DOHH2 (cell line): ENCODE measurements around the gene DPP6.

Source experiments
- H3F3A ChIP-seq: fragments of 200-600 bp; sonication (generic), shearing (Covaris generic); 2 replicates; pipeline ENCODE4 v1.6.0; 2016; ENCODE audit warnings: antibody characterized with exemption, mild to moderate bottlenecking; ENCODE audit not compliant: control insufficient read depth, insufficient read depth
- H3K27ac ChIP-seq: fragments of 200-600 bp; sonication (generic); 2 replicates; pipeline ENCODE4 v1.5.1; 2014; ENCODE audit warnings: low read depth, mild to moderate bottlenecking, low read length, moderate library complexity
- H3K27me3 ChIP-seq: fragments of 200-600 bp; sonication (generic); 2 replicates; pipeline ENCODE4 v1.6.1; 2014; ENCODE audit warnings: mild to moderate bottlenecking, low read length, mixed read lengths; ENCODE audit not compliant: control insufficient read depth
- H3K36me3 ChIP-seq: fragments of 200-600 bp; sonication (generic); 2 replicates; pipeline ENCODE4 v1.6.1; 2014; ENCODE audit warnings: mild to moderate bottlenecking, low read length, moderate library complexity, mixed read lengths; ENCODE audit not compliant: control insufficient read depth
- H3K4me1 ChIP-seq: fragments of 200-600 bp; sonication (generic); 2 replicates; pipeline ENCODE4 v1.6.1; 2014; ENCODE audit warnings: mild to moderate bottlenecking, low read length, mixed read lengths; ENCODE audit not compliant: control insufficient read depth
- H3K4me2 ChIP-seq: fragments of 200-600 bp; sonication (generic); 2 replicates; pipeline ENCODE4 v1.6.0; 2014; ENCODE audit warnings: mild to moderate bottlenecking, low read length, moderate library complexity
- H3K4me3 ChIP-seq: fragments of 200-600 bp; sonication (generic); 2 replicates; pipeline ENCODE4 v1.5.1; 2014; ENCODE audit warnings: mild to moderate bottlenecking, low read length, mixed read lengths
- H3K79me2 ChIP-seq: fragments of 200-600 bp; sonication (generic); 2 replicates; pipeline ENCODE4 v1.6.1; 2014; ENCODE audit warnings: mild to moderate bottlenecking, low read length, mixed read lengths; ENCODE audit not compliant: control insufficient read depth
- H3K9me2 ChIP-seq: fragments of 200-600 bp; sonication (generic); replicated peaks from 2 replicates; pipeline ENCODE4 v1.6.1; 2014; ENCODE audit warnings: mild to moderate bottlenecking, low read length, mixed read lengths; ENCODE audit not compliant: control insufficient read depth
- H3K9me3 ChIP-seq: fragments of 200-600 bp; sonication (generic); 2 replicates; pipeline ENCODE4 v1.6.1; 2014; ENCODE audit warnings: antibody characterized with exemption, low read length, mixed read lengths; ENCODE audit not compliant: control insufficient read depth, insufficient read depth
- H4K20me1 ChIP-seq: fragments of 200-600 bp; sonication (generic); 2 replicates; pipeline ENCODE4 v1.6.0; 2014; ENCODE audit warnings: low read depth, mild to moderate bottlenecking, antibody characterized with exemption, low read length, moderate library complexity; ENCODE audit not compliant: control insufficient read depth, insufficient read depth
- CTCF ChIP-seq: fragments of 200-600 bp; sonication (generic); IDR thresholded peaks from one replicate; pipeline ENCODE4 v1.5.1; 2014; ENCODE audit warnings: antibody characterized with exemption, mild to moderate bottlenecking, low read depth, low read length; ENCODE audit not compliant: poor library complexity, severe bottlenecking
- EZH2phosphoT487 ChIP-seq: fragments of 200-600 bp; sonication (generic); IDR thresholded peaks from 2 replicates; pipeline ENCODE4 v1.6.1; 2017; ENCODE audit warnings: borderline replicate concordance, mild to moderate bottlenecking, antibody characterized with exemption, low read length, moderate library complexity, mixed read lengths

The DPP6 gene

GRCh38 chr7:154777489-154777888 is 725.3 kb downstream of the DPP6 start:
- no peak overlapping the region for H3K27ac ChIP-seq
- no peaks in the 10 kb centered on the region for H3K27me3 ChIP-seq
- H3K36me3 ChIP-seq = no peaks in the 10 kb centered on the region
- peaks cover 5% of the 10 kb centered on the region; the same call in 1 of the 2 replicates for H3K9me3 ChIP-seq
- H3K4me2 ChIP-seq = no peak overlapping the region
- no peaks in the 10 kb centered on the region for H3K4me1 ChIP-seq
- no peaks in the 10 kb centered on the region for H4K20me1 ChIP-seq
- H3F3A ChIP-seq = no peaks in the 10 kb centered on the region
- H3K4me3 ChIP-seq = no peak overlapping the region
- TF ChIP-seq EZH2phosphoT487 = no peak
- no peak for TF ChIP-seq CTCF
- no peaks in the 10 kb centered on the region for H3K79me2 ChIP-seq
- H3K9me2 ChIP-seq = no peaks in the 10 kb centered on the region

GRCh38 chr7:154777908-154778307 is 725.7 kb downstream of the DPP6 start:
- Histone ChIP-seq H4K20me1 (no peaks in the 10 kb centered on the region), H3K27ac (no peak overlapping the region), H3K9me2 (no peaks in the 10 kb centered on the region), H3K4me1 (no peaks in the 10 kb centered on the region), H3K36me3 (no peaks in the 10 kb centered on the region), H3K27me3 (no peaks in the 10 kb centered on the region), H3F3A (no peaks in the 10 kb centered on the region), H3K79me2 (no peaks in the 10 kb centered on the region), H3K4me3 (no peak overlapping the region), H3K4me2 (no peak overlapping the region), H3K9me3 (peaks cover 5% of the 10 kb centered on the region; the same call in 1 of the 2 replicates)
- TF ChIP-seq EZH2phosphoT487 = no peak
- TF ChIP-seq CTCF = no peak

GRCh38 chr7:154781369-154782303 is 729.4 kb downstream of the DPP6 start:
- H4K20me1 ChIP-seq = no peaks in the 10 kb centered on the region
- H3F3A ChIP-seq = no peaks in the 10 kb centered on the region
- no peaks in the 10 kb centered on the region for H3K36me3 ChIP-seq
- no peaks in the 10 kb centered on the region for H3K27me3 ChIP-seq
- H3K9me2 ChIP-seq = no peaks in the 10 kb centered on the region
- H3K4me2 ChIP-seq = no peak overlapping the region
- TF ChIP-seq EZH2phosphoT487 (no peak), CTCF (no peak)
- no peaks in the 10 kb centered on the region for H3K4me1 ChIP-seq
- no peaks in the 10 kb centered on the region for H3K79me2 ChIP-seq
- H3K27ac ChIP-seq = no peak overlapping the region
- no peak overlapping the region for H3K4me3 ChIP-seq
- H3K9me3 ChIP-seq = peaks cover 8% of the 10 kb centered on the region; the same call in 1 of the 2 replicates
